ENCODE results near the gene SELENOF. TPM values are rescaled to one million over a fixed set of nuclear protein-coding genes. Genes with fewer than 3 reads are reported as not detected.

SELENOF gene
- total and polyA plus RNA-seq, 2 of the 13 experiments (the other 11 are each of a cell fraction or from before 2014, with no cell fraction given) = 133 to 163 TPM

- ChIA-PET CTCF (ENCODE audit: low intra/inter-chr PET ratio, low total read pairs) (no interaction called here), POLR2A (no interaction called here)
- in situ Hi-C loops (cut with HindIII; ENCODE audit: extremely low pct_ligation_motif_present, low pct_unique_long_range_greater_than_20kb) (no loop called here), intact Hi-C loops (cut with micrococcal nuclease; ENCODE audit: unreplicated experiment) (no loop called here)
- no peaks in the 10 kb centered on the region for H3K36me3 ChIP-seq (replicated peaks in 1 of 2; ENCODE audit: control insufficient read depth in 1 of 2, insufficient read depth in 2 of 2, low read length in 2 of 2)
- H3K9ac ChIP-seq (ENCODE audit: insufficient read depth, low read depth, low read length) = no peak overlapping the region
- WGBS (ENCODE audit: low lambda C conversion rate) = 92% methylated on average over 5 of the region's 5 CpGs
- FAIRE-seq = no peak
- no peaks in the 10 kb centered on the region for H3K27me3 ChIP-seq (ENCODE audit: control insufficient read depth in 1 of 2, insufficient read depth in 2 of 2, low read length in 2 of 2)
- H3K9me3 ChIP-seq (ENCODE audit: low read length) = no peaks in the 10 kb centered on the region
- H3K27ac ChIP-seq (ENCODE audit: extremely low read length, insufficient read depth, low read length) = no peak overlapping the region
- ATAC-seq = no peak
- no peak for TF ChIP-seq ZNF564 (CRISPR knock-in tag; IDR thresholded peaks at IDR 0.05)
- no peak for TF ChIP-seq ZNF343 (CRISPR knock-in tag; IDR thresholded peaks at IDR 0.05)
- TF ChIP-seq PHF20 (CRISPR knock-in tag; IDR thresholded peaks at IDR 0.05) = no peak
- no peak for TF ChIP-seq RBM39 (IDR thresholded peaks at IDR 0.05; ENCODE audit: low read depth, low read length, poor library complexity, severe bottlenecking)
- TF ChIP-seq ATF1 (CRISPR knock-in tag; IDR thresholded peaks at IDR 0.05) = no peak
- no peak for TF ChIP-seq ZMYM3 (CRISPR knock-in tag; IDR thresholded peaks at IDR 0.05)
- TF ChIP-seq ZKSCAN1 (IDR thresholded peaks at IDR 0.05; ENCODE audit: low read length) = no peak
- no peak for TF ChIP-seq KDM5B (CRISPR knock-in tag; IDR thresholded peaks at IDR 0.05; ENCODE audit: borderline replicate concordance)
- no peak for TF ChIP-seq SMARCE1 (IDR thresholded peaks at IDR 0.05; ENCODE audit: borderline replicate concordance)
- TF ChIP-seq ZSCAN20 (CRISPR knock-in tag; IDR thresholded peaks at IDR 0.05; ENCODE audit: borderline replicate concordance) = no peak
- no peak for TF ChIP-seq ZKSCAN5 (CRISPR knock-in tag; IDR thresholded peaks at IDR 0.05)
- no peak for TF ChIP-seq SRSF9 (IDR thresholded peaks at IDR 0.05; ENCODE audit: borderline replicate concordance, insufficient read depth, low read depth, low read length, poor library complexity, severe bottlenecking)
- no peak for TF ChIP-seq PRMT3 (CRISPR knock-in tag; IDR thresholded peaks at IDR 0.05; ENCODE audit: borderline replicate concordance, low read depth)
- no peak for TF ChIP-seq ZNF318 (CRISPR knock-in tag; IDR thresholded peaks at IDR 0.05)
- H3K4me1 ChIP-seq (ENCODE audit: insufficient read depth, low read length) = no peaks in the 10 kb centered on the region; the same call in 1 of the 2 replicates
- no peak overlapping the region for H3K4me3 ChIP-seq (replicated peaks in 1 of 3; ENCODE audit: insufficient read depth in 1 of 3, low read depth in 2 of 3, low read length in 3 of 3)
- DNase-seq (ENCODE audit: low spot score) = no peak
- no peaks in the 10 kb centered on the region for H4K20me1 ChIP-seq (ENCODE audit: insufficient read depth, low read length)
- H2AFZ ChIP-seq (ENCODE audit: low read length) = no peak overlapping the region
- BruUV-seq (replicated peaks) = no TSS peak
- no peak overlapping the region for H3K4me2 ChIP-seq (ENCODE audit: low read depth, low read length)
- peaks cover 96% of the 10 kb centered on the region for H3K79me2 ChIP-seq (ENCODE audit: insufficient read depth, low read length)
Measured at GRCh38 chr1:86948212-86948611, 34.3 kb upstream of the SELENOF start.
